Esophagus muscularis mucosa (tissue), 4 donors: ENCODE results near the gene VWC2L. TPM values are rescaled to one million over a fixed set of nuclear protein-coding genes. Genes with fewer than 3 reads are reported as not detected.

Experiments
- DNase-seq: peaks from one replicate; pipeline ENCODE4 v3.0.0-alpha.2; 2017; ENCODE audit errors: extremely low spot score
- H3K27ac ChIP-seq, 4 donors: fragments of 200-600 bp; sonication (generic); replicated peaks in 1 of 4; 1 replicate in 3 of 4; 2 replicates in 1 of 4; pipeline ENCODE4 v1.5.1; 2016 to 2019; ENCODE audit warnings: mild to moderate bottlenecking in 1 of 4
- H3K27me3 ChIP-seq, 4 donors: fragments of 200-600 bp; sonication (generic); one replicate each; pipeline versions ENCODE4 v1.5.1 to v1.6.0; 2016 to 2019
- H3K36me3 ChIP-seq, 4 donors: fragments of 200-600 bp; sonication (generic); one replicate each; pipeline ENCODE4 v1.5.1; 2016 to 2019
- H3K4me1 ChIP-seq, 4 donors: fragments of 200-600 bp; sonication (generic); one replicate each; pipeline ENCODE4 v1.5.1; 2016 to 2019
- H3K4me3 ChIP-seq, 4 donors: fragments of 200-600 bp; sonication (generic); 1 replicate in 2 of 4; 2 replicates in 2 of 4; pipeline ENCODE4 v1.5.1; 2016 to 2019; ENCODE audit warnings: mild to moderate bottlenecking in 4 of 4, moderate library complexity in 1 of 4
- H3K9me3 ChIP-seq, 4 donors: fragments of 200-600 bp; sonication (generic); 1 replicate in 3 of 4; 2 replicates in 1 of 4; pipeline ENCODE4 v1.5.1; 2016 to 2019
- EP300 ChIP-seq: sonication (generic); formaldehyde crosslinking; IDR thresholded peaks from one replicate; pipeline ENCODE4 v1.6.1; 2017; ENCODE audit warnings: antibody characterized with exemption
- POLR2A ChIP-seq: fragments of 450-650 bp; IDR thresholded peaks from one replicate; pipeline ENCODE4 v1.6.1; 2017; ENCODE audit warnings: antibody characterized with exemption, moderate library complexity, mild to moderate bottlenecking, low read depth
- POLR2AphosphoS5 ChIP-seq, 2 donors: sonication (generic); formaldehyde crosslinking; IDR thresholded peaks; one replicate each; pipeline ENCODE4 v1.6.1; 2017; ENCODE audit warnings: antibody characterized with exemption in 2 of 2
- WGBS: methylation state at CpG from one replicate; pipeline ENCODE4 v1.1.5; 2018; 5-methylcytosine and 5-hydroxymethylcytosine counted together
- intact Hi-C: fragments of 100-400 bp; cut with DNase I; formaldehyde crosslinking; loops from one replicate; pipeline ENCODE4 v1.15.1; 2023
- total RNA-seq, 4 donors: library from RNA; depleted of rRNA; stranded (reverse); fragments of >200 nt; gene quantifications; one replicate each; pipeline versions ENCODE4 v1.1.0 to v1.2.1, GENCODE V29; 2016
- TF ChIP-seq, protein P1 (sequence below), 3 experiments: fragments of 200-600 bp in 2 of 3; fragments of 450-650 bp in 1 of 3; sonication (generic) in 2 of 3; IDR thresholded peaks; one replicate each; pipeline ENCODE4 v1.5.1; 2017 to 2019; ENCODE audit warnings: antibody characterized with exemption in 3 of 3, mild to moderate bottlenecking in 2 of 3, moderate library complexity in 1 of 3

The VWC2L gene
- total RNA-seq, 4 donors from 2014 or later: 0.11 TPM; not detected in 3

DNA sequence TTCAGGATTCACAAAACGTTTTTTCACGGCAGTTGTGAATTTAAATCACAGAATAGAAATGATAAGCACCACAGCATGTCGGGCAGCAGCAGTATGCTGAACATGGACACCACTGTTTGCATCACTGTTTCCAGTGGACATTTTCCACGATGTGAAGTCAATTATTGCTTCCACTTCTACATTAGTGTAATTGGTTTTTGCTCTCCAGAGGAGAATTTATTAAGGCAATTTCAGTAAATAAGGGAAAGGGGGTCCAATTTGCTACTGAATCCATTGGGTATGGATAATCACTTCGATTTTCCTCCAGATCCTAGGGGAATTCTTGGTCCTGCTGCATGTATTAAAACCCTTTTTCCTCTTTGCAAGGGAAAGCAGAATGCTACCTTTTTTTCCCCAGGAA, 30.2 kb upstream of the VWC2L start:
- Histone ChIP-seq H3K36me3 (no peaks in the 10 kb centered on the region), H3K9me3 (no peaks in the 10 kb centered on the region), H3K4me1 (no peaks in the 10 kb centered on the region), H3K4me3 (no peak overlapping the region), H3K27me3 (no peaks in the 10 kb centered on the region), H3K27ac (no peak overlapping the region)
- DNase-seq: no peak
- TF ChIP-seq EP300 (no peak), POLR2A (no peak), POLR2AphosphoS5 (IDR thresholded peaks at IDR 0.05) (no peak)
- TF ChIP-seq, protein P1, sequence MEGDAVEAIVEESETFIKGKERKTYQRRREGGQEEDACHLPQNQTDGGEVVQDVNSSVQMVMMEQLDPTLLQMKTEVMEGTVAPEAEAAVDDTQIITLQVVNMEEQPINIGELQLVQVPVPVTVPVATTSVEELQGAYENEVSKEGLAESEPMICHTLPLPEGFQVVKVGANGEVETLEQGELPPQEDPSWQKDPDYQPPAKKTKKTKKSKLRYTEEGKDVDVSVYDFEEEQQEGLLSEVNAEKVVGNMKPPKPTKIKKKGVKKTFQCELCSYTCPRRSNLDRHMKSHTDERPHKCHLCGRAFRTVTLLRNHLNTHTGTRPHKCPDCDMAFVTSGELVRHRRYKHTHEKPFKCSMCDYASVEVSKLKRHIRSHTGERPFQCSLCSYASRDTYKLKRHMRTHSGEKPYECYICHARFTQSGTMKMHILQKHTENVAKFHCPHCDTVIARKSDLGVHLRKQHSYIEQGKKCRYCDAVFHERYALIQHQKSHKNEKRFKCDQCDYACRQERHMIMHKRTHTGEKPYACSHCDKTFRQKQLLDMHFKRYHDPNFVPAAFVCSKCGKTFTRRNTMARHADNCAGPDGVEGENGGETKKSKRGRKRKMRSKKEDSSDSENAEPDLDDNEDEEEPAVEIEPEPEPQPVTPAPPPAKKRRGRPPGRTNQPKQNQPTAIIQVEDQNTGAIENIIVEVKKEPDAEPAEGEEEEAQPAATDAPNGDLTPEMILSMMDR (IDR thresholded peaks at IDR 0.05): no peak
- 75% methylated on average over 5 of the region's 5 CpGs for WGBS
- intact Hi-C loops: no loop called here

DNA sequence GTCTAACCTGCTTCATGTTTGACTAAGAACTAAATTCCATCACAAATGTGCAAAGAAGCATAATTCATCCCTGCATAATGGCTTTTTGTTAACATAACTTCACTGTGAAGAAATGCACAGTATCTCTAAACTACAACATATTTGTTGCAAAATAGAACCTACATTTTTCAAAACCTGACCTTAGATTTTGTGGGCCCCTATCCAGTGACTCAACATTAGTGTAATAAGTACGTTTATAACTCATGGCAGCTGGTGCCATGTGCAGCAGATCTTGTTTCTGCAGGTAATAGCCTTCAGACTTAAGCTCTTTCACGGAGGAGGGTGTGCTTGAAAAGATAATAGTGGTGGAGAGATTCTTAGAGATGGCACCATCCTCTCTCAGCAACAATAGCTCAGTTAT, 28.6 kb upstream of the VWC2L start:
- Histone ChIP-seq H3K4me1 (no peaks in the 10 kb centered on the region), H3K36me3 (no peaks in the 10 kb centered on the region), H3K27me3 (no peaks in the 10 kb centered on the region), H3K27ac (no peak overlapping the region), H3K4me3 (no peak overlapping the region), H3K9me3 (no peaks in the 10 kb centered on the region)
- WGBS: 51% methylated on average over 2 of the region's 2 CpGs
- no peak for DNase-seq
- intact Hi-C loops: no loop called here
- TF ChIP-seq, protein P1 (IDR thresholded peaks at IDR 0.05): no peak
- TF ChIP-seq POLR2A: no peak
- TF ChIP-seq EP300: no peak
- no peak for TF ChIP-seq POLR2AphosphoS5 (IDR thresholded peaks at IDR 0.05)

DNA sequence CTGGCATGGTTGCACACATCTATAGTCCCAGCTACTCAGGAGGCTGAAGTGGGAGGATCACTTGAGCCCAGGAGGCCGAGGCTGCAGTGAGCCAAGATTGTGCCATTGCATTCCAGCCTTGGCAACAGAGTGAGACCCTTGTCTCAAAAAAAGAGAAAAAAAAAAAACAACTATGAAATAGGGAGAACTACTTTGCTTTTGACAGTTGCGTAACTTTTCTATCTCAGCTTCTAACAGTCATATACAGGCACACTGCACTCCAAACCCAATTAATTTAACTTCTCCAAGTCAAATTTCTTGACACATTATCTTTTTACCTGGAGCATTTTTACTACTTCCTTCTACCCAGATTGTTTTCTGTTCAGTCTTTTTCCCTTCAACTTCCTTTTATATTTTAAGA, 24.1 kb upstream of the VWC2L start:
- Histone ChIP-seq H3K9me3 (no peaks in the 10 kb centered on the region), H3K27ac (no peak overlapping the region), H3K27me3 (no peaks in the 10 kb centered on the region), H3K36me3 (no peaks in the 10 kb centered on the region), H3K4me1 (no peaks in the 10 kb centered on the region), H3K4me3 (no peak overlapping the region)
- intact Hi-C loops: no loop called here
- WGBS: 87% methylated on average over 2 of the region's 2 CpGs
- TF ChIP-seq EP300: no peak
- TF ChIP-seq, protein P1 (IDR thresholded peaks at IDR 0.05): no peak
- TF ChIP-seq POLR2AphosphoS5 (IDR thresholded peaks at IDR 0.05): no peak
- TF ChIP-seq POLR2A: no peak
- DNase-seq: no peak

DNA sequence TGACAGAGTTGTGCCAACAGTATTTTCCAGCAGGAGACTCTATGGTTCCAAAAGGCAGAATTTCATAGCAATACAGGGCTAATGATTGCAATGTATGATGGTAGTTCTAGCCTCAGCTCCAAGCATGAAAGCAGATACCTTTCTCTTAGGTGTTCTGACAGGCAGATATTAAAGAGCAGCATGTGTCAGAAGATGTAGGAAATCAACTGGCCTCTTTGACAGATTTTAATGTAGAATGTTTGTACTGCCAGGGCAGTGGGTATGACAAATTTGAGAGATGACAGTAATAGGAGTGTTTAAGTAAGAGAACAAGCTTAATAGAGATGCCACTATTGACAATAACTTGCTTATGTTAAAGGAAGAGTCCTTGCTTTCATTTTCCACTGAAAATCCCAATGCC, 21.5 kb upstream of the VWC2L start:
- Histone ChIP-seq H3K9me3 (no peaks in the 10 kb centered on the region), H3K4me1 (no peaks in the 10 kb centered on the region), H3K4me3 (no peak overlapping the region), H3K36me3 (no peaks in the 10 kb centered on the region), H3K27ac (no peak overlapping the region), H3K27me3 (no peaks in the 10 kb centered on the region)
- intact Hi-C loops: no loop called here
- TF ChIP-seq POLR2A (no peak), POLR2AphosphoS5 (IDR thresholded peaks at IDR 0.05) (no peak), EP300 (no peak)
- TF ChIP-seq, protein P1 (IDR thresholded peaks at IDR 0.05): no peak
- DNase-seq: no peak

DNA sequence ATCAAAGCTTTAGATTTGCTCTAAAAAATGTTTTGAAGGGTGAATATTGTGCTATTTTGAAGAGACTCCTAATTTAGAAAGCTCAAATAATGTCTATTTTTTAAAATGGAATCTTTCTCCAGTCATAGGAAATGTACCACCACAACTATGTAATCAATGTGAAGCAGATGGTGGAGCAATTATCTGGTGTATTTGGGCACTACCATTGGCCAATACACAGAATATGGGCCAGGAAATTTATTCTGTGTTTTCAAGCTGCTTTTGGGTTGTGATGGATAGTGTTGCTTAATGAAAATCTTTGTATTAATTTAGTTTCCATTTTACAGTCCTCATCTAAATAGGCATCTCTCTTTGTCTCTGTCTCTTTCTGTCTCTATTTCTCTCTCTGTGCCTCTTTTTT, 17.1 kb upstream of the VWC2L start:
- intact Hi-C loops: no loop called here
- Histone ChIP-seq H3K4me3 (no peak overlapping the region), H3K4me1 (no peaks in the 10 kb centered on the region), H3K27me3 (no peaks in the 10 kb centered on the region), H3K9me3 (no peaks in the 10 kb centered on the region), H3K36me3 (no peaks in the 10 kb centered on the region), H3K27ac (no peak overlapping the region)
- no peak for DNase-seq
- TF ChIP-seq, protein P1 (IDR thresholded peaks at IDR 0.05): no peak
- TF ChIP-seq EP300 (no peak), POLR2A (no peak), POLR2AphosphoS5 (IDR thresholded peaks at IDR 0.05) (no peak)
